Urinary bladder (tissue), 4 donors: ENCODE results near the gene EBF4. TPM values are rescaled to one million over a fixed set of nuclear protein-coding genes. Genes with fewer than 3 reads are reported as not detected.
A peak's percentile ranks its signal among the peaks of the same experiment; 100 is the strongest.
"Not testable (repeated sequence)": the region's sequence is repeated elsewhere in the genome, so short reads cannot be mapped to it uniquely, and the experiment has no call there.

ENCODE experiments used
- DNase-seq: peaks from one replicate; pipeline ENCODE4 v3.0.0-alpha.2; 2015; ENCODE audit errors: extremely low spot score
- H3K27ac ChIP-seq: one replicate; pipeline ENCODE4 v1.5.1; 2013; ENCODE audit warnings: low read depth, mild to moderate bottlenecking, moderate library complexity
- H3K36me3 ChIP-seq: one replicate; pipeline ENCODE4 v1.6.1; 2013; ENCODE audit warnings: mild to moderate bottlenecking, moderate library complexity; ENCODE audit not compliant: insufficient read depth
- H3K4me1 ChIP-seq: one replicate; pipeline ENCODE4 v1.6.1; 2013; ENCODE audit warnings: mild to moderate bottlenecking, moderate library complexity; ENCODE audit not compliant: insufficient read depth
- H3K4me3 ChIP-seq: one replicate; pipeline ENCODE4 v1.5.1; 2013; ENCODE audit warnings: low read depth, low read length
- WGBS: extraction: QIAGEN DNeasy Blood & Tissue Kit; methylation state at CpG from one replicate; pipeline ENCODE4 v1.1.7; 2013; 5-methylcytosine and 5-hydroxymethylcytosine counted together
- polyA plus RNA-seq: library from polyadenylated mRNA; stranded (reverse); fragments of 200-250 nt; gene quantifications from one replicate; pipeline ENCODE4 v1.2.3, GENCODE V29; 2013
- total RNA-seq: library from RNA; depleted of rRNA; stranded (reverse); fragments of >200 nt; gene quantifications from one replicate; pipeline ENCODE4 v1.2.3, GENCODE V29; 2014
- donor health status: healthy with polysubstance abuse.
- donor health status: healthy.

EBF4 gene
- total and polyA plus RNA-seq, 2 donors = 9.3 to 28.9 TPM

DNA sequence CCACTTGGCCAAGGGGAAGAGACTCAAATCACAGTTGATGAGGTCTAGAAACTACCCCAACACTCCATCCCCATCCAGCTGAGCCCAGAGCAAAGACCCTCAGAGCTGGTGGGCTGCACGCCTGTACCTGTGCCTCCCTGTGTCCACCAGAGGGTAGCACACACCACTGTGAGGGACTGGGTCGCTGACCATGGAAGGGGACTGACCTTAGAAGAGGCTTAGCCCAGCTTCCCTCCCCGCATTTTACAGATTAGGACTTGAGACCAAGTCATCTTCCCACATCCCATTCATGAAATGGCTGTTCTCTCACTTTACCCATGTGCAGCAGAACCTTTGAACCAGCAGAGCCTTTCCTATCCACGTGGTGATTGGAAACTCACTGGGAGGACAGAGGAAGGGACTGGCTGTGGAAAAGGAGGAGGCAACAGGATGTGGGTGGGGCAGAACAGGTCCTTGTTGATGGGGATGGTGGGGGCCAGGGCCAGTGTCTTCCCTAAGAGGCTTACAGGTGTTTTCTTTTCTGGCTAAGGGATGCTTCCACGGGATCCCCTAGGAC is 63.6 kb downstream of the EBF4 start:
- WGBS = 63% methylated on average over 5 of the region's 5 CpGs
- no peak for DNase-seq
- no peaks in the 10 kb centered on the region for H3K4me1 ChIP-seq

GRCh38 chr20:2757001-2757400 is 64.4 kb downstream of the EBF4 start:
- Histone ChIP-seq H3K4me1 (no peaks in the 10 kb centered on the region), H3K36me3 (no peaks in the 10 kb centered on the region), H3K4me3 (no peak overlapping the region), H3K27ac (no peak overlapping the region)
- no peak for DNase-seq
- WGBS = 92% methylated on average over 5 of the region's 5 CpGs

More for the DNA sequence above, 63.6 kb downstream of the EBF4 start:
- H3K36me3 ChIP-seq = no peaks in the 10 kb centered on the region
- H3K27ac ChIP-seq = no peak overlapping the region
- no peak overlapping the region for H3K4me3 ChIP-seq

DNA sequence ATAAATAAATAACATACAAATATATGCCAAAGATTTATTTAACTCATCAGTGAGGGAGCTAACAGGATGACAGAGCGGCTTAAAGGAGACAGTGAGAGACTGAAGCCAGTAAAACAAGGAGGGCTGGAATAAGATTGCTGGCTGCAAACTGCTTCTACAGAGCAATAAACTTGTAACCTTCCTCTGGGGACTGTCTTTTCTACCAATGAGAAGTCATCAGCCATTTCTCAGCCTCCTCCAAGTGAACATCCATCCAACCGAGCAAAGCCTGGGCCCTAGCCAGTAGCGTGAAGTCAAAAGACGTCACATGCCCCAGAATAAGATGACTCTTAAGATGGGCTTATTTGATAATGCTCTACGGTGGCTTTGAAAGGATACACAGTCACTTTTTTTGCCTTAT is 65.4 kb downstream of the EBF4 start:
- H3K36me3 ChIP-seq = no peaks in the 10 kb centered on the region

GRCh38 chr20:2759143-2759542 is 66.6 kb downstream of the EBF4 start:
- 85% methylated on average over 10 of the region's 10 CpGs for WGBS
- no peak for DNase-seq
- H3K4me1 ChIP-seq = no peaks in the 10 kb centered on the region
- no peak overlapping the region for H3K4me3 ChIP-seq
- H3K27ac ChIP-seq = no peak overlapping the region
- H3K36me3 ChIP-seq = no peaks in the 10 kb centered on the region

More for the DNA sequence above, 65.4 kb downstream of the EBF4 start:
- WGBS = 72% methylated on average over 5 of the region's 5 CpGs
- no peaks in the 10 kb centered on the region for H3K4me1 ChIP-seq
- H3K4me3 ChIP-seq = no peak overlapping the region
- H3K27ac ChIP-seq = no peak overlapping the region
- no peak for DNase-seq

GRCh38 chr20:2759603-2760296 is 67.2 kb downstream of the EBF4 start:
- Histone ChIP-seq H3K4me3 (no peak overlapping the region), H3K36me3 (no peaks in the 10 kb centered on the region), H3K27ac (no peak overlapping the region), H3K4me1 (no peaks in the 10 kb centered on the region)
- no peak for DNase-seq
- 64% methylated on average over 19 of the region's 19 CpGs for whole genome bisulfite sequencing

DNA sequence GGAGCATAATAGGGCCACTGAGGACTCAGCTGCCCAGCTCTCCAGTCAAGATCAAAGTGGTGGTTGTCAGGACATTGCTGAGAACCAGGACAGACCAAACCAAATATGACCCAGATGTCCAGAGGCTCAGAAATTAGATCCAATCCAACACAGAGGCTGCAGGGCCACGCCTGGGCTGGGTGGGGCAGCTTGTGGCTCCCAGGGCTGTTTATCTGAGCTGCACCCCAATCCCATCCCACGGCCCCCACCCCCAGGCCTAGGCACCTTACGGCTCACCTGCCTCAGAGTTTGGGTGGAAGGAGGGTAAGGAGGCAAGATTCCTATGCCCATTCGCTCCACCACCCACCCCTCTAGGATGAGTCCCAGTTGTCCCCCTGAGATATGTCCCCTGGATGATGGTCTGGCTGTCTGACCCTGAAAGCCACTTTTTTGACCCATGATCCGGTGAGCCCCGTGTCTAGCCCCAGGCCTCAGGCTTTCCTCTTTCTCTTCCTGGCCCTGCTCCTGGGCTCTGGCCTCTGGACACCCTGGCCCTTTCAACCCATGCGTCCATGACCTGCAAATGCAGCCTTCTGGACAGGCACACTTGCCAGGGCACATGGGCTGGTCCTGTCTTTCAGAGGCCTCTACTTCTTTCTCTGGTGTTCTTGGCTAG is 67.8 kb downstream of the EBF4 start:
- no peaks in the 10 kb centered on the region for H3K36me3 ChIP-seq
- 86% methylated on average over 7 of the region's 7 CpGs for WGBS

DNA sequence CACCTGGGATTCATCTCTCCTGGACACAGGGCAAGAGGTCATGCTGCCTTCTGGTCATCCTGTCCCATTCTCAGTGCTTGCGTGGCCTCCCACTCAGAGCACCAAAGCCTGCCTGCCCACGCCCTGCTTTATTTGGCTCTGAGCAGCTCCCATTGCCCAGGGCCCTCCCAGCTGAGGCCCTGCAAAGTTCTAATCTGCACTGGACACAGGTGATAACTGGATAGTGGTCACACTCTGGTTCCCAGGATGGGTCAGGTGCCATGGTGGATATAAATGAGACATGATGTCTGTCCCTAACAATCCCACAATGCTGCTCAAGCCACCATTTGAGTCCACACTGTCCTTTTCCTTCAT is 68.3 kb downstream of the EBF4 start:
- H3K27ac ChIP-seq = no peak overlapping the region
- WGBS = 95% methylated on average over 2 of the region's 2 CpGs
- no peak for DNase-seq
- H3K36me3 ChIP-seq = no peaks in the 10 kb centered on the region
- H3K4me3 ChIP-seq = no peak overlapping the region
- no peaks in the 10 kb centered on the region for H3K4me1 ChIP-seq

More for the DNA sequence above, 67.8 kb downstream of the EBF4 start:
- H3K4me1 ChIP-seq = no peaks in the 10 kb centered on the region
- no peak overlapping the region for H3K4me3 ChIP-seq
- H3K27ac ChIP-seq = no peak overlapping the region
- DNase-seq = no peak

GRCh38 chr20:2761885-2762284 is 69.3 kb downstream of the EBF4 start:
- no peaks in the 10 kb centered on the region for H3K4me1 ChIP-seq
- DNase-seq = no peak
- no peaks in the 10 kb centered on the region for H3K36me3 ChIP-seq
- WGBS = 85% methylated on average over 4 of the region's 4 CpGs
- no peak overlapping the region for H3K27ac ChIP-seq
- H3K4me3 ChIP-seq = no peak overlapping the region

GRCh38 chr20:2762578-2763131 is 70.1 kb downstream of the EBF4 start:
- no peaks in the 10 kb centered on the region for H3K36me3 ChIP-seq
- 27% methylated on average over 2 of the region's 2 CpGs for WGBS
- no peak for DNase-seq
- H3K4me1 ChIP-seq = no peaks in the 10 kb centered on the region
- H3K27ac ChIP-seq = no peak overlapping the region
- no peak overlapping the region for H3K4me3 ChIP-seq

GRCh38 chr20:2763186-2763585 is 70.6 kb downstream of the EBF4 start:
- H3K4me3 ChIP-seq = no peak overlapping the region
- H3K27ac ChIP-seq = no peak overlapping the region
- no peaks in the 10 kb centered on the region for H3K36me3 ChIP-seq
- H3K4me1 ChIP-seq = no peaks in the 10 kb centered on the region
- WGBS = 44% methylated on average over 5 of the region's 5 CpGs
- no peak for DNase-seq

DNA sequence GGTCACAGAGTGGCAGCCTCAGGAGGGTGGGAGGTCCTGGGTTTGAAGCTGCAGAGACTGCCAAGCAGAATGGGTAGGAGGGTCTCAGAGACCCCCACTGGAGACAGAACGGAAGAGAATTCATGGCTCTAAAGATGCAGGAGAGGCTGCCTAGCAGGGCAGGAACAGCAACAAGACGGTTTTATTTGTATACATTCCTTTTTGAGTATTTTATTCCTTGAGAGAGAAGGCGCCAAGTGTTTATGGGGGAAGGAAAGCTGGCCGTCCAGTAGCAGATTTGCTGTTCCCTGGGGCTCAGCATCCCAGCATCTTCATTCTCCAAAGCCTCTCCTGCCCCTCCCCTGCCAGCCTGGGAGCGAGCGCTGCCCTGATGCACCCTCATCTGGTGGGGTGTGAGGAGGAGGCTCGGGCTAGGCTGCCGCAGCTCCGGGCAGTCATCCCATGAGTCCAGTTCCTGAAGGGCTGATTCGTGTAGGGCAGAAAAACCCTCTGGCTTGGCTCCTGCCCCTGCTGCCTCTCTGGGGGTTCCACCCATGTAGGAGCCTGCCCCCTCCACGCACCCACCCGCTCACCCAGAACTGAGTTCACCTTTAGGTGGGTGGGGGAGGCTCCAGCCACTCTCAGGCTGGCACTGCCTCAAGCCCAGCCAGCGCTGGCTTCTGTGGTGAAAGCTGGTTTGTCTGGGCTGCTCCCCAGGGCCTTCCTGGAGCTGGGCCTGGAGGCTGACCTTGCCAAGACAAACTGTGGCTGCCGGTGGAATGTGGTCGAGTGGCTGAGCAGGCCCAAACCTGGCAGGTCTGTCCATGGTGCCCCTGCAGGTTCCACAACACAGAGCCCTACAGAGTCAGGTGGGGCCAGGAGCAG is 75.4 kb downstream of the EBF4 start:
- Histone ChIP-seq H3K36me3 (no peaks in the 10 kb centered on the region), H3K27ac (no peak overlapping the region), H3K4me3 (no peak overlapping the region), H3K4me1 (no peaks in the 10 kb centered on the region)
- peak; percentile 50 for DNase-seq
- 18% methylated on average over 15 of the region's 15 CpGs for WGBS

DNA sequence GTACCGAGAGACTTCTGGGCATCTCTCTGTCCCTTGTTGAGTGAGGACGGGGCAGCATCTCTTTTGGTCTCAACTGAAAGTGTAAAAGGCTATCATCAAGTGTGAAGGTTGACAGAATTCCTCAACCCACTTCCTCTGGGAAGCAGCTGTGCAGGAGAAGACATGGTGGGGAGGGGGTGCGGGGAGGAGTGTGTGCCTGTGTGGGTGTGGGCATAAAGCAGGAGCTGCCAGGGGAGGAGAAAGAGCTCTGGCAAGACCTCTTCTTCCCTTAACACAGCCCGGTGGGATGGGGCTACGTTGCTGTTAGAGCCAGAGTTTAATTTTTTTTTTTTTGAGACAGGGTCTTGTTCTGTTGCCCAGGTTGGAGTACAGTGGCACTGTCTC is 76.0 kb downstream of the EBF4 start:
- Histone ChIP-seq H3K36me3 (no peaks in the 10 kb centered on the region), H3K4me1 (no peaks in the 10 kb centered on the region), H3K27ac (no peak overlapping the region), H3K4me3 (no peak overlapping the region)
- no peak for DNase-seq
- 67% methylated on average over 5 of the region's 5 CpGs for WGBS

DNA sequence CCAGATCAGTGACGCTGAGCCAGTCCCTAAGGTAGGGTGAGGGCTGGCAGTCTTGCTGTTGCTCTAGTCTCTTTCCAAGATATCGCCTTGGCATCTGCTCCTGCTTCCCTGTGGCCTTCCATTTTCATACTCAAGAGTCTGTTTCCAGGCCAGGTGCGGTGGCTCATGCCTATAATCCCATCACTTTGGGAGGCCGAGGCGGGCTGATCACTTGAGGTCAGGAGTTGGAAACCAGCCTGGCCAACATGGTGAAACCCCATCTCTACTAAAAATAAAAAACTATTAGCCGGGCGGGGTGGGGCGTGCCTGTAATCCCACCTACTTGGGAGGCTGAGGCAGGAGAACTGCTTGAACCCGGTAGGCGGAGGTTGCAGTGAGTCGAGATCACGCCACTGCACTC is 77.5 kb downstream of the EBF4 start:
- DNase-seq, H3K27ac ChIP-seq, H3K4me3 ChIP-seq, H3K36me3 ChIP-seq, H3K4me1 ChIP-seq: not testable (repeated sequence)
- WGBS = 95% methylated on average over 12 of the region's 12 CpGs
